Measurements from ENCODE around the gene TSC22D4. TPM values are rescaled to one million over a fixed set of nuclear protein-coding genes. Genes with fewer than 3 reads are reported as not detected.
"Not testable (repeated sequence)": the region's sequence is repeated elsewhere in the genome, so short reads cannot be mapped to it uniquely, and the experiment has no call there.

Gene TSC22D4
- total and polyA plus RNA-seq, 8 donors: 47.0 to 65.1 (median 56.1) TPM

DNA sequence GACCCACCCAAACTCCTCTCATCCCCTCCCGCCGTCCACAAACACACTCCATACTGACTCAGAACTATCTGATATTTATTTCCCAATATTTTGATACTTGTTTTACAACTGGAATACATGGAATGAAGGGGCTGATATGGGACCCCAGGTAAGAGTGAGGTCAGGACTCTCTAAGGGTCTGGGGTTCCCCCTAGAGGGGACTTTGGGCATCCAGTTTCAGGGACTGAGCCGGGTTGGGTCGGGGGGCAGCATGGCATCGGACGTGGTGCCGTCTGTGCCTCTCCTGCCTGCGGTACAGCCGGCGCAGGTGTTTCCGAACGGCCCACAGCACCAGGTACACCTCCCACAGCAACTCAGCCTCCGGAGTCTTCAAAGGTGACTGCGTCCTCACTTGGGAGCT is 22.5 kb downstream of the TSC22D4 start:
- intact Hi-C loops (cut with DNase I): no loop called here

DNA sequence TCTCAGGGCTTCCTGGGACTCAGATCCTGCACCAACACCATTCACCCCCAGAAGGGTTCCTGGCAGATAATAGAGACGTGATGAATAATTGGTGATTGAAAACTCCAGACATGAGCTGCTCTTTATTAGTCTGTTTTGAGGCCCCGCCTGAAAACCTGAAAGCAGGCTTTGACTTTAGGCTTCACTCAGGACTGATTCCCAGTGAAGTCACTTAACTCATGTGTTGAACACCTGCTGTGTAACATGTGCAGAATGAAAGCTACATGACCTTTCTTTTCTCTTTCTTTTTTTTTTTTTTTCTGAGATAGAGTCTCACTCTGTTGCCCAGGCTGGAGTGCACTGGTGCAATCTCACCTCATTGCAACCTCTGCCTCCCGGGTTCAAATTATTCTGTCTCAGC is 23.8 kb downstream of the TSC22D4 start:
- ATAC-seq: no peak
- Histone ChIP-seq H3K9me3 (no peaks in the 10 kb centered on the region), H3K27me3 (no peaks in the 10 kb centered on the region), H3K36me3 (peaks cover 0 to 8% of the 10 kb centered on the region in 2 donors), H3K4me3 (no peak overlapping the region), H3K27ac (no peak overlapping the region), H3K4me1 (peaks cover 0 to 11% of the 10 kb centered on the region in 2 donors)
- no peak for DNase-seq
- intact Hi-C loops (cut with DNase I): no loop called here
- TF ChIP-seq, protein P1, sequence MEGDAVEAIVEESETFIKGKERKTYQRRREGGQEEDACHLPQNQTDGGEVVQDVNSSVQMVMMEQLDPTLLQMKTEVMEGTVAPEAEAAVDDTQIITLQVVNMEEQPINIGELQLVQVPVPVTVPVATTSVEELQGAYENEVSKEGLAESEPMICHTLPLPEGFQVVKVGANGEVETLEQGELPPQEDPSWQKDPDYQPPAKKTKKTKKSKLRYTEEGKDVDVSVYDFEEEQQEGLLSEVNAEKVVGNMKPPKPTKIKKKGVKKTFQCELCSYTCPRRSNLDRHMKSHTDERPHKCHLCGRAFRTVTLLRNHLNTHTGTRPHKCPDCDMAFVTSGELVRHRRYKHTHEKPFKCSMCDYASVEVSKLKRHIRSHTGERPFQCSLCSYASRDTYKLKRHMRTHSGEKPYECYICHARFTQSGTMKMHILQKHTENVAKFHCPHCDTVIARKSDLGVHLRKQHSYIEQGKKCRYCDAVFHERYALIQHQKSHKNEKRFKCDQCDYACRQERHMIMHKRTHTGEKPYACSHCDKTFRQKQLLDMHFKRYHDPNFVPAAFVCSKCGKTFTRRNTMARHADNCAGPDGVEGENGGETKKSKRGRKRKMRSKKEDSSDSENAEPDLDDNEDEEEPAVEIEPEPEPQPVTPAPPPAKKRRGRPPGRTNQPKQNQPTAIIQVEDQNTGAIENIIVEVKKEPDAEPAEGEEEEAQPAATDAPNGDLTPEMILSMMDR (IDR thresholded peaks at IDR 0.05): no peak

More for the DNA sequence above, 22.5 kb downstream of the TSC22D4 start:
- no peak for DNase-seq
- H3K27ac ChIP-seq: no peak overlapping the region
- H3K36me3 ChIP-seq: peaks cover 0 to 19% of the 10 kb centered on the region in 2 donors
- H3K4me3 ChIP-seq: no peak overlapping the region
- TF ChIP-seq, protein P1 (IDR thresholded peaks at IDR 0.05): no peak
- H3K9me3 ChIP-seq: no peaks in the 10 kb centered on the region
- H3K27me3 ChIP-seq: no peaks in the 10 kb centered on the region
- ATAC-seq: no peak
- H3K4me1 ChIP-seq: peaks cover 0 to 3% of the 10 kb centered on the region in 2 donors

DNA sequence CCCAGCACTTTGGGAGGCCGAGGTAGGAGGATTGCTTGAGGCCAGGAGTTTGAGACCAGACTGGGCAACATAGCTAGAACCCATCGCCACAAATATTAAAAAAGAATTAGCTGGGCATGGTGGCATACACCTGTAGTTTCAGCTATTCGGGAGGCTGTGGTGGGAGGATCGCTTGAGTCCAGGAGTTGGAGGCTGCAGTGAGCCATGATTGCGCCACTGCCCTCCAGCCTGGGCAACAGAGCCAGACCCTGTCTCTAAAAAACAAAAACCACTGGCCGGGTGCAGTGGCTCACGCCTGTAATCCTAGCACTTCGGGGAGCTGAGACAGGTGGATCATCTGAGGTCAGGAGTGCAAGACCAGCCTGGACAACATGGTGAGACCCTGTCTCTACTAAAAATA is 25.2 kb downstream of the TSC22D4 start:
- H3K9me3 ChIP-seq; DNase-seq; H3K27ac ChIP-seq; ATAC-seq; H3K4me3 ChIP-seq; H3K36me3 ChIP-seq; H3K27me3 ChIP-seq; intact Hi-C loops (cut with DNase I): not testable (repeated sequence)
- H3K4me1 ChIP-seq: peaks cover 0 to 20% of the 10 kb centered on the region in 2 donors

DNA sequence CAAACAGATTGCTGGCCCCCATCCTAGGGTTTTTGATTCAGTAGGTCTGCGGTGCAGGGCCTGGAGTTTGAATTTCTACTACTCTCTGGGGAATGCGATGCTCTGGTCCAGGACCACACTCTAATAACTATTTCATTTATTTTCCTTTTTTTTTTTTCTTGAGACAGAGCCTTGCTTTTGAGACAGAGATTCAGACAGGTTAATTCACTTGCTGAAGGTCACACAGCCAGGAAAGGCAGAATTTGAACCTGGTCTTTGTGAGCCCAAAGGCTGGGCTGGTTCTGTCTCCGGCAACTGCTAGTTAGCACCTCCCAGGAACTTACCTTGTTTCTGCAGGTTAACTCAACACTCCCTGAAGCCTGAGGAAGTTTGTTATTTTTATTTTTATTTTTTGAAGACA is 26.5 kb downstream of the TSC22D4 start:
- H3K4me3 ChIP-seq: no peak overlapping the region
- H3K36me3 ChIP-seq: peaks cover 0 to 6% of the 10 kb centered on the region in 2 donors
- no peaks in the 10 kb centered on the region for H3K9me3 ChIP-seq
- no peak overlapping the region for H3K27ac ChIP-seq
- no peaks in the 10 kb centered on the region for H3K27me3 ChIP-seq
- no peak for DNase-seq
- intact Hi-C loops (cut with DNase I): no loop called here
- TF ChIP-seq, protein P1 (IDR thresholded peaks at IDR 0.05): no peak
- no peak for ATAC-seq
- H3K4me1 ChIP-seq: peaks cover 0 to 20% of the 10 kb centered on the region in 2 donors

DNA sequence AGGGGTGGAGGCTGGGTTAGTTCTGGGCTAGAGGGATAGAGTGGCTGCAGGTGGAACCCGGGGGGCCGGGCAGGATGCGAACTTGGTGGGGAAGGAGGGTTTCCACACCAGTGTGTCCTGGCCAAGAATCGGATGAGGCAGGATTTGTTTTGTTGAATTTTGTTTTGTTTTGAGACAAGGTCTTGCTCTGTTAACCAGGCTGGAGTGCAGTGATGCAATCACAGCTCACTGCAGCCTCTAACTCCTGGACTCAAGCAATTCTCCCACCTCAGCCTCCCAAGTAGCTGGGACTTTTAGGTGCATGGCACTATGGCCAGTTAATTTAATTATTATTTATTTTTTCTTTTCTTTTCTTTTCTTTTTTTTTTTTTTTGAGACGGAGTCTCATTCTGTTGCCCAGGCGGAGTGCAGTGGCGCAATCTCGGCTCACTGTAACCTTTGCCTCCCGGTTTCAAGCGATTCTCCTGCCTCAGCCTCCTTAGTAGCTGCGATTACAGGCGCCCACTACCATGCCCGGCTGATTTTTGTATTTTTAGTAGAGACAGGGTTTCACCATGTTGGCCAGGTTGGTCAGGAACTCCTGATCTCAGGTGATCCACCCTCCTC is 29.7 kb downstream of the TSC22D4 start:
- Histone ChIP-seq H3K4me3 (no peak overlapping the region), H3K36me3 (no peaks in the 10 kb centered on the region), H3K9me3 (no peaks in the 10 kb centered on the region), H3K27ac (no peak overlapping the region), H3K27me3 (no peaks in the 10 kb centered on the region), H3K4me1 (peaks cover 0 to 37% of the 10 kb centered on the region in 2 donors)
- intact Hi-C loops (cut with DNase I): no loop called here
- ATAC-seq (no peak), DNase-seq (no peak)
- TF ChIP-seq, protein P1 (IDR thresholded peaks at IDR 0.05): no peak

DNA sequence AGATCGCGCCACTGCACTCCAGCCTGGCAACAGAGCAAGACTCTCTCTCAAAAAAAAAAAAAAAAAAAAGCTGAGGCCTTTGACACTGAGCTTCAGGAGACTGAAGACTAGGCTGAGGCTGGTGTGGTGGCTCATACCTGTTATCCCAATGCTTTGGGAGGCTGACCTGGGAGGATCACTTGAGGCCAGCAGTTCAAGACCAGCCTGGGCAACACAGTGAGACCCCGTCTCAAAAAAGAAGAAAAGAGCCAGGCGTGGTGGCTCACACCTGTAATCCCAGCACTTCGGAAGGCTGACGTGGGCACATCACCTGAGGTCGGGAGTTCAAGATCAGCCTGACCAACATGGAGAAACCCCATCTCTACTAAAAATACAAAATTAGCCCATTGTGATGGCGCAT is 31.7 kb downstream of the TSC22D4 start:
- ATAC-seq; H3K27ac ChIP-seq; H3K27me3 ChIP-seq; H3K36me3 ChIP-seq; H3K9me3 ChIP-seq; DNase-seq; H3K4me3 ChIP-seq; intact Hi-C loops (cut with DNase I): not testable (repeated sequence)
- peaks cover 0 to 40% of the 10 kb centered on the region in 2 donors for H3K4me1 ChIP-seq
